HepG2 (cell line): ENCODE results near the gene MDFI.

Experiments
- AFF4 ChIP-seq: sonication (generic); formaldehyde crosslinking; IDR thresholded peaks from 2 replicates; pipeline ENCODE4 v1.4.0; 2020; ENCODE audit warnings: missing genetic modification reagents
- HDAC2 ChIP-seq: sonication (generic); formaldehyde crosslinking; IDR thresholded peaks from 2 replicates; pipeline ENCODE4 v1.4.0; 2020; ENCODE audit warnings: missing genetic modification reagents
- RXRA ChIP-seq: sonication (generic); formaldehyde crosslinking; IDR thresholded peaks from 2 replicates; pipeline ENCODE4 v1.5.1; 2020; ENCODE audit warnings: missing genetic modification reagents
- ZKSCAN1 ChIP-seq: fragments of 150-350 bp; IDR thresholded peaks from 2 replicates; pipeline ENCODE4 v1.6.1; 2014; ENCODE audit warnings: low read length
- ZNF124 ChIP-seq: sonication (generic); formaldehyde crosslinking; IDR thresholded peaks from 2 replicates; pipeline ENCODE4 v1.4.0; 2020; ENCODE audit warnings: missing genetic modification reagents
- ZNF629 ChIP-seq: sonication (generic); formaldehyde crosslinking; conservative IDR thresholded peaks from 2 replicates; pipeline ENCODE4 v1.5.0; 2020; ENCODE audit warnings: missing genetic modification reagents
- TF ChIP-seq, protein P1 (sequence below): sonication (generic); formaldehyde crosslinking; IDR thresholded peaks from 2 replicates; pipeline ENCODE4 v1.4.0; 2020; ENCODE audit warnings: low read depth, mild to moderate bottlenecking, missing genetic modification reagents
- TF ChIP-seq, protein P2 (sequence below): sonication (generic); formaldehyde crosslinking; IDR thresholded peaks from 2 replicates; pipeline ENCODE4 v1.5.0; 2020; ENCODE audit warnings: mild to moderate bottlenecking, missing genetic modification reagents, moderate library complexity

GRCh38 chr6:41638002-41638934 lies at the start of gene MDFI:
- TF ChIP-seq, protein P1, sequence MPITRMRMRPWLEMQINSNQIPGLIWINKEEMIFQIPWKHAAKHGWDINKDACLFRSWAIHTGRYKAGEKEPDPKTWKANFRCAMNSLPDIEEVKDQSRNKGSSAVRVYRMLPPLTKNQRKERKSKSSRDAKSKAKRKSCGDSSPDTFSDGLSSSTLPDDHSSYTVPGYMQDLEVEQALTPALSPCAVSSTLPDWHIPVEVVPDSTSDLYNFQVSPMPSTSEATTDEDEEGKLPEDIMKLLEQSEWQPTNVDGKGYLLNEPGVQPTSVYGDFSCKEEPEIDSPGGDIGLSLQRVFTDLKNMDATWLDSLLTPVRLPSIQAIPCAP (CRISPR knock-in tag), result no peak
- TF ChIP-seq ZKSCAN1 (no peak), AFF4 (CRISPR knock-in tag) (no peak), RXRA (CRISPR knock-in tag) (no peak), ZNF124 (CRISPR knock-in tag) (no peak), ZNF629 (CRISPR knock-in tag) (no peak), HDAC2 (CRISPR knock-in tag) (no peak)
- TF ChIP-seq, protein P2, sequence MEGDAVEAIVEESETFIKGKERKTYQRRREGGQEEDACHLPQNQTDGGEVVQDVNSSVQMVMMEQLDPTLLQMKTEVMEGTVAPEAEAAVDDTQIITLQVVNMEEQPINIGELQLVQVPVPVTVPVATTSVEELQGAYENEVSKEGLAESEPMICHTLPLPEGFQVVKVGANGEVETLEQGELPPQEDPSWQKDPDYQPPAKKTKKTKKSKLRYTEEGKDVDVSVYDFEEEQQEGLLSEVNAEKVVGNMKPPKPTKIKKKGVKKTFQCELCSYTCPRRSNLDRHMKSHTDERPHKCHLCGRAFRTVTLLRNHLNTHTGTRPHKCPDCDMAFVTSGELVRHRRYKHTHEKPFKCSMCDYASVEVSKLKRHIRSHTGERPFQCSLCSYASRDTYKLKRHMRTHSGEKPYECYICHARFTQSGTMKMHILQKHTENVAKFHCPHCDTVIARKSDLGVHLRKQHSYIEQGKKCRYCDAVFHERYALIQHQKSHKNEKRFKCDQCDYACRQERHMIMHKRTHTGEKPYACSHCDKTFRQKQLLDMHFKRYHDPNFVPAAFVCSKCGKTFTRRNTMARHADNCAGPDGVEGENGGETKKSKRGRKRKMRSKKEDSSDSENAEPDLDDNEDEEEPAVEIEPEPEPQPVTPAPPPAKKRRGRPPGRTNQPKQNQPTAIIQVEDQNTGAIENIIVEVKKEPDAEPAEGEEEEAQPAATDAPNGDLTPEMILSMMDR (CRISPR knock-in tag), result no peak
